ACC112 (cell line): Measurements from ENCODE around the gene PRRT1B.

Source experiments
- H2AFZ ChIP-seq: fragments of 200-600 bp; sonication (generic); one replicate; pipeline ENCODE4 v1.6.0; 2017; ENCODE audit warnings: antibody characterized with exemption, low read length; ENCODE audit not compliant: unreplicated experiment
- H3K27ac ChIP-seq: fragments of 200-600 bp; sonication (generic); 2 replicates; pipeline ENCODE4 v1.5.1; 2014; ENCODE audit warnings: low read depth, mild to moderate bottlenecking, antibody characterized with exemption, low read length, moderate library complexity
- H3K27me3 ChIP-seq: fragments of 200-600 bp; sonication (generic); 2 replicates; pipeline ENCODE4 v1.6.1; 2014; ENCODE audit warnings: mild to moderate bottlenecking, antibody characterized with exemption, low read length, moderate library complexity, mixed read lengths; ENCODE audit not compliant: insufficient read depth
- H3K36me3 ChIP-seq: fragments of 200-600 bp; sonication (generic); 2 replicates; pipeline ENCODE4 v1.6.1; 2016; ENCODE audit warnings: mild to moderate bottlenecking, antibody characterized with exemption, low read length, moderate library complexity, mixed read lengths; ENCODE audit not compliant: insufficient read depth
- H3K4me1 ChIP-seq: fragments of 200-600 bp; sonication (generic); one replicate; pipeline ENCODE4 v1.6.1; 2016; ENCODE audit warnings: low read length, mixed read lengths; ENCODE audit not compliant: insufficient read depth, unreplicated experiment, control insufficient read depth
- H3K4me3 ChIP-seq: fragments of 200-600 bp; sonication (generic); 2 replicates; pipeline ENCODE4 v1.5.1; 2014; ENCODE audit warnings: mild to moderate bottlenecking, low read depth, low read length
- H3K79me2 ChIP-seq: fragments of 200-600 bp; sonication (generic); one replicate; pipeline ENCODE4 v1.6.0; 2016; ENCODE audit warnings: low read length; ENCODE audit not compliant: control insufficient read depth, unreplicated experiment, insufficient read depth

The PRRT1B gene

DNA sequence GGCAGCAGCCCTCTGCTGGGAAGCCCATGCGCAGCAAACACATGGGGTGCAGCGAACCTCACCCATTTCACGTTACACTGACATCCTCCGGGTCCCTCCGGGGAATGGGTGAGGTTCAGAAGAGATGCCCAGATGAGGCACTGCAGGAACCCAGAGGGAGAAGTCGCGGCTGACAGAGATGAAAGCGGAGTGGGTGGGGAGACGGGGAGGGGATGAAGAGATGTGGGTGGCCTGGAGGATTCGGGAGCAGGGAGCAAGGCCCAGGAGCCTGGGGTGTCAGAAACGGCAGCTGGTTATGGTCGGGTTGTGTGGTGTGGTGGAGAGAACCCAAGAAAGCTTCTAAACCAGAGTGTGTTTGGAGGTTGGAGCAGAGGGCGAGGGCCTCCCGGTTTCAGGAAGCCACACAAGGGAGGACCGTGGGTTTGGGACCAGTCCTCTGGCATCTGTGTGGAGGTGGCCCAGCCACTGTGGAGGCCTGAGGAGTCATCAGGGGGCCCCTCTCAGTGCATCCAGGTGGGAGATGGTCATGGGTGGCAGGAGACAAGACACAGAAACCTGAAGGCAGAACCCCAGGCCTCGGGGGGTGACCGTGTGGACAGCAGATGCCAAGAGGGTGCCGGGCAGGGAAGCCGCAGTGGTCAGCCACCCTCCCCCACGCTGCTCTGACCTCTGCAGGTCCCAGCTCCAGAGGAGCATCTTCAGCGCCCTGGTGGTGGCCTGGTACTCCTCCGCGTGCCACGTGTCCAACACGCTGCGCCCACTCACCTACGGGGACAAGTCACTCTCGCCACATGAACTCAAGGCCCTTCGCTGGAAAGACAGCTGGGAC, 22.9 kb upstream of the PRRT1B start:
- no peak overlapping the region for H3K27ac ChIP-seq
- H3K27me3 ChIP-seq = no peaks in the 10 kb centered on the region
- H3K36me3 ChIP-seq = peaks cover 11% of the 10 kb centered on the region; the same call in 1 of the 2 replicates
- no peaks in the 10 kb centered on the region for H3K79me2 ChIP-seq
- H3K4me1 ChIP-seq = no peaks in the 10 kb centered on the region
- no peak overlapping the region for H2AFZ ChIP-seq
- H3K4me3 ChIP-seq = no peak overlapping the region

DNA sequence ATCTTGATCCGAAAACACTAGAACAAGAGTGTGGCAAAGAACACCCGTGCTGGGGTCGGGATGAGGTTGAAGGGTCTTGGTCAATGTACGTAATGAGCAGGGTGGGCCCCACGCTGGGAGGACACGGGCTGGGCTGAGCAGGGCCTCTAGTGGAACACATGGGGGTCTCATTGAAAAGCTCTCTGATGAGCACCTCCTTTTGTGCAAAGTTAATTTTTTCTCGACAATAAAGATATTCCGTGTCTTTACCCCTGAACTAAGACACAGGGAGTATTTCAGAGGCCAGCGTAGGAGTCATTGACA, 22.3 kb upstream of the PRRT1B start:
- peaks cover 11% of the 10 kb centered on the region; the same call in 1 of the 2 replicates for H3K36me3 ChIP-seq
- H3K27me3 ChIP-seq = no peaks in the 10 kb centered on the region
- H3K4me1 ChIP-seq = no peaks in the 10 kb centered on the region
- no peak overlapping the region for H3K27ac ChIP-seq
- no peak overlapping the region for H3K4me3 ChIP-seq
- no peaks in the 10 kb centered on the region for H3K79me2 ChIP-seq
- no peak overlapping the region for H2AFZ ChIP-seq

DNA sequence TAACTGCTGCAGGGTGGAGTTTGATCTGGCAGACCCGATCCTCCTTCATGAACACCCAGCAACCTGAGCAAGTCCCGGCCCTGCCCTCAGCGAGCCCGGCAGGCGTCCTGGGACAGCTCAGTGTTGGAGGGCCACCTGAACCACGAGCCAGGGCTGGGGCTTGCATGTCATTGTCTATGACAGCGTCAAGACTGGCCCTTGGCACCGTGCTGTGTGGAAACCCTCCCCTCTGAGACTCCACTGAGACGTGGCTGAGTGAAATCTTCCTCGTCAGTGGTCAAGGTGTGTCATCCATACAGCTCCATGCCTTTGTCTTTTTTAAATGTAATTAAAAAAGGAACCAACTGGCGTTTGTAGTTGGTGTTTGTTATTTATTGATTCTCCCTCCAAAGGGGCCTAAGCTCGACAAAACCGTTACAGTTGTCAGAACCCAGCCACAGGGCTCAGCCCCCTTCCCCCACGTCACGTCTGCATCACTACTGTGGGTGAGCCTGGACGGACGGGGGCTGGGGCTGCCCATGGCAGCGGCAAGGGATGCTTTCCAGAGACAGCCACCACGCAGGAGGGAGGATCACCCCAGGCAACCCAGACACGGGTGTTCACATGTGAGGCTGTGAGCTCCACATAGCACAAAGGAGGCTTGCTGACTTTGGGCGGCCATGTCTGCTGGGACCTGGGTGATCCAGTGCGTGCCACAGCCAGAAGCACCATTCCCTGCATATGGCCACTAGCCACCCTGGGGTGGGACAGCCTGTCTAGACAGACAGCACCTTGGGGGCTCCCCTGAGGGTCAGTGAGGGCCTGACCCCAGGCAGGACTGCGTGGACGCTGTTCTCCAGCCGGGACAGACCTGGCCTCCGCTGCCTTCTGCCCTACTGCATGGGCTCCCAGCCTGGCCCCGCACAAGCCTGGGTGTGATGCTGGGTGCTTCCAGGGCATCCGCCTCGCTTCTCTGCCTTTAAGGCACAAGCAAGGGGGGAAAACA, 21.6 kb upstream of the PRRT1B start:
- no peak overlapping the region for H3K27ac ChIP-seq
- no peak overlapping the region for H3K4me3 ChIP-seq
- H2AFZ ChIP-seq = no peak overlapping the region
- H3K36me3 ChIP-seq = peaks cover 6% of the 10 kb centered on the region; the same call in 1 of the 2 replicates
- no peaks in the 10 kb centered on the region for H3K79me2 ChIP-seq
- H3K27me3 ChIP-seq = no peaks in the 10 kb centered on the region
- no peaks in the 10 kb centered on the region for H3K4me1 ChIP-seq

DNA sequence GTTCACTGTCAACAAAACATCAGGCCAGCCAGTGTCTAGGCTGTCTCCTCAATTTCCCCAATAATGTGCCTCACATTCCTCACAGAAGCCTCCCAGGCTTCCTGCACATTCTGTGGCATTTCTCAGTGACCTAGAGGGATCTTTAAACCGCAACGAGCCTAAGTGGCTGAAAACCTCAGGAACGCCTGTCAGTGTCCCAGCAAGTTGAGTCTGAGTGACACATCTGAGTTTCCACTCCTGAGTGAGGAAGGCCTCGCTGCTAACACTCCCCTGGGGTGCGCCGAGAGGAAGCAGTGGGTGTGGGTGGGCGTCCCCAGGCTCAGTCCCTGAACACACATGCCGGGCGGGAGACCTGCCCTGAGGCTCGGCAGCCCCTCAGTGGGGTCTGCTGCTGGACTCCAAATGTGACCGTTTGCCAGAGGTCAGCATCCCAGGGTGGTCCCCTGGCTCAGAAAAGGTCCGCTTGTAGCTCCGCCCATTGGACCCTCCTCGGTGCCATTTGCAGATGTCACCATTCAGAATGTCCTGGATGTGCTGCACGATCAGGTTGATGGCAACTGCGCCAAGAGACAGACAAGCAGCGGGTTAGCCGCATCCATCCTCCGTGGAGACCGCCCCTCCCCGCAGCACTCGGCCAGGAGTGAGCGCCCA, 20.5 kb upstream of the PRRT1B start:
- Histone ChIP-seq H3K4me3 (no peak overlapping the region), H3K27me3 (no peaks in the 10 kb centered on the region), H3K27ac (no peak overlapping the region), H2AFZ (no peak overlapping the region), H3K36me3 (peaks cover 5% of the 10 kb centered on the region; the same call in 1 of the 2 replicates), H3K4me1 (no peaks in the 10 kb centered on the region), H3K79me2 (peaks cover 1% of the 10 kb centered on the region)

DNA sequence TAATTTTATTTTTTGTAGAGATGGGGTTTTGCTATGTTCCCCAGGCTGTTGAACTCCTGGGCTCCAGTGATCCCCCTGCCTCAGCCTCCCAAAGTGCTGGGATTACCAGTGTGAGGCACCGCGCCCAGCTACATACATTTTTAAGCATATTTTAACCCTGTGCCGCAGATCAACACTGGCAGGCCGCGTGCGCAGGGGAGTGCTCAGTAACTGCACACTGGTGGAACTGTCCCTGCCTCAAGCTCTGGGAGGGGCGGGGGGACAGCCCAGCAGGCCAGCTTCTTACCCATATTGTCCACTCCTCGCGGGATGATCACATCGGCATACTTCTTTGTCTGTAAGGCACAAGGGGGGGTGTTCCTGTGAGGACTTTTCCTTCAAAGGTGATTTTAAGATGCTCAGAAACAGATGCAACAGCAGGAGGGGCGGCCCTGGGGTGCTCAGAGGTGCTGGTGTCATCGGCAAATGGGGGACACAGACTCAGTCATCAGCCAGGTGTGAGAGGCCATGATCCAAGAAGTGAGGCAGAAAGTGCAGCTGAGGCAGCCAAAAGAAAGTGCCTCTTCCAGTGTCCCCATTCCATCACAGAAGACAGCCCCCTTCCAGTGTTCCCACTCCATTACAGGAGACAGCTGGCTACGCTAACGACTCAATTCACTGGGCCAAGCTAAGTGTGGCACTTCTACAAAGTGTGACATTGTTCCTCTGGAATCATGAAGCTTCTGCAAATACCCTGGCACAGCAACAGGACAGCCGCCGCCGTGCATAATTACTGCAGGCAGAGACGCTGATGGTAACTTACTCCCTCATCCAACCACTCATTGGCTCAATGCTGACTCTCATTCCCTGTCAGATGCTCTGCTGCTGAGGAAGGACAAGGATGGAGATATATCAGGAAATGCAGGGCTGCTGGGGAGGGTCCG, 19.4 kb upstream of the PRRT1B start:
- H3K79me2 ChIP-seq = peaks cover 11% of the 10 kb centered on the region
- no peaks in the 10 kb centered on the region for H3K4me1 ChIP-seq
- H3K27ac ChIP-seq = no peak overlapping the region
- H2AFZ ChIP-seq = no peak overlapping the region
- no peak overlapping the region for H3K4me3 ChIP-seq
- peaks cover 5% of the 10 kb centered on the region; the same call in 1 of the 2 replicates for H3K36me3 ChIP-seq
- H3K27me3 ChIP-seq = no peaks in the 10 kb centered on the region

DNA sequence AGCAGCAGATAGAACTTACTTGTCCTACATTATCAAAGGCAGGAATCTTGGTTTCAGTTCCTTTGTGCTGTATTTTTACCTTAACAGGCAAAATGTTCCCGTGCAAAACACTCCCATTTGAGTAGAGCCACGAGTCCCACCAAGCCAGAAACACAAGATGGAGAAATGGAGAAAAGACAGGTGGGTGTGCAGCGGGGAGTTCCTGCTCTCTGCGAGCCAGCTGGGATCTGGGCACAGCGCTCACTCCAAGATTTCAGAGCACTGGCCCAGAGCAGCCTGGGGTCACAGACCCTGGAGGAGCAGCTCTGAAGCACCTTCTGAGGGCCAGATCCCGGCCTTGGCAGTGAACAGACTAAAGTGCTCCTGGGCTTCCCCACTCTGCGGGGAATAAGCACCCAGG, 17.1 kb upstream of the PRRT1B start:
- H3K27ac ChIP-seq = no peak overlapping the region
- no peaks in the 10 kb centered on the region for H3K27me3 ChIP-seq
- H3K4me3 ChIP-seq = no peak overlapping the region
- H2AFZ ChIP-seq = no peak overlapping the region
- H3K79me2 ChIP-seq = peaks cover 11% of the 10 kb centered on the region
- no peaks in the 10 kb centered on the region for H3K4me1 ChIP-seq
- H3K36me3 ChIP-seq = peaks cover 5% of the 10 kb centered on the region; the same call in 1 of the 2 replicates

DNA sequence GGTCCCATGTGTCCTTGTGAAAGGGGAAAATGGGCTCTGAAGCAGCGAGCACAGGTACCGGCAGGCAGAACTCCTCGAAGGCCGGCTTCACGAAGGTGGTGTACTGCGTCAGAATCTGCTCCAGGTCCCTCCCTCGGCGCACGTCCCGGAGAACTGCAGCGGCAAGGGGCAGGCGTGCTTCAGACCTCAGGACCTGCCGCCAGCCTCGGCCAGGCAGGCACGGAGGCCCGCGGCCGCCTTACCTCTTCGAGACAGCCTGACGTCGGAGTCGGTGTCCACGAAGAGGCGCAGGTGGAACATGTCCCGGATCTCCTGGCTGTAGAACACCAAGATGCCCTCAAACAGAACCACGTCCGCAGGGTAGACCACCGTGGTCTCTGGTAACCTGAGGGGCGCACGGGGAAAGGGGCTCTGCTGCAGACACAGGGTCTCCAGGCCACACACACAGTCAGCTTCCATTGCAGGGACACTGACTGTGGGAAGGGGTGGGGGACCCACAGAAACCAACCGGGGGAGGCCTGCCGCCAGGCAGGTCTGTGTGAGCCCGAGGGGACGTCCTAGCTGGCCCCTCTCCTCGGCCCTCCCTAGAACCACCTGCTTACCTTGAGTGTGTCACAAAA, 16.3 kb upstream of the PRRT1B start:
- H3K36me3 ChIP-seq = peaks cover 5% of the 10 kb centered on the region; the same call in 1 of the 2 replicates
- H3K4me3 ChIP-seq = no peak overlapping the region
- H2AFZ ChIP-seq = no peak overlapping the region

DNA sequence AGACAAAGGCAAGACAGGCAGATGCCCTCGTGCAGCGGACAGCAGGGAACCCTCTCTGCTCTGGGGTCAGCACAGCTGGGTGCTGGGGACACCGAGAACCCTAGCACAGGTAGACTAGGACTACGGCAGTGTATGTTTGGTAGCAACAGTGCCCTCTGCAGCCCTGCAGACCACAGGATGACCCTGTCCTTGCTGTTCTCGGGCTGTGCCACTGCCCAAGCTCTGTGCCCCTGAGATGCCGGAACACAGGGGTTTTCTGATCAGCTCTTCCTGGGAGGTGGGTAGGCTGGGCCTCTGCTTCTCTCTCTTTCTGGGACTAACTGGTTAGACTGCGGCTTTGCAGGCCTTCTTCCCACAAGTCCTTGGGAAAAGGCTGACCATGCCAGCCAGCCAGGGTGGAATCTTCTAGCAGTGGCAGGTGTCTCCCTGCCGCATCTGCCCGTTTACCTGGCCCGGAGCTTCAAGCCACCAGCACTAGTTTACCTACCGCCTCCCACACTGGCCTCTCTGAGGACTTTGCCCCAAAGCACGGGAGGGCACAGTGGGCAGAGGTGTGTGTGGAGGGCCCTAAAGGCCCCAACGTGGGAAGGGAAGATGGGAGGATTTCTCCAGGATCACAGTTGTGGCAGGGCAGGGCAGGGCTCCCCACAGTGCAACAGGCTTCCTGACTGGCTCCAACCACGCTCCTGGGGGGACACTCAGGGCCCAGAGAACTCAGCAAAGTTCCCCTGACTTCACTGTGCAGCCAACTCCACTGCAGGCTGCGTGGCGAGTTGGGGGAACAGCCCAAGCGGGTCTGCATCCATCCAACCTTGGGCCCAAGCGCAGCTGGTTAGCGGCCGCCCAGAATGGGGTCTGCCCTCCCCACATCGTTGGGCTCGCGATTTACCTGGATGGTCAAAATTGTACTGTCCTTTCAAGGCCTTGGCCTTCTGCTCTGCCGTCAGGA, 15.5 kb upstream of the PRRT1B start:
- Histone ChIP-seq H3K36me3 (peaks cover under 1% of the 10 kb centered on the region; the same call in 1 of the 2 replicates), H3K79me2 (peaks cover 11% of the 10 kb centered on the region), H2AFZ (no peak overlapping the region), H3K27ac (no peak overlapping the region), H3K4me1 (no peaks in the 10 kb centered on the region), H3K4me3 (peak overlapping the region; percentile 99), H3K27me3 (no peaks in the 10 kb centered on the region)

More for the DNA sequence above, 16.3 kb upstream of the PRRT1B start:
- Histone ChIP-seq H3K4me1 (no peaks in the 10 kb centered on the region), H3K79me2 (peaks cover 11% of the 10 kb centered on the region), H3K27ac (no peak overlapping the region), H3K27me3 (no peaks in the 10 kb centered on the region)

DNA sequence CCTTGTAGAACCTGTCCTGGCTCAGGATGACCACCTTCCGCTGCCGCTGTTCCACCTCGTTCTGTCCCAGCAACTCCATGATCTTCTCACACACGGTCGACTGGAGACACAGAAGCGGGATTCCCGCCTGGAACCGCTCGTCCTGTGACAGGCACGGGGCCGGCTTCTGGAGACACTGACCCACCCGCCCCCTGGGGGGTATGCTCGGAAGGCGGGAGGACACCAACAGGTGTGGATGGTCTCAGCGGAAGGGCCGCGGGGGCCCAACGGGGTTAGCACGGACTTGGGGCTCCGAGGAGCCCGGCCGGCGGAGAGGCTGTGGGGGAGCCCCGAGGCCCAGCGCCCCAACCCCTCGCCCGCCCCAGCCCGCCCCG, 14.8 kb upstream of the PRRT1B start:
- H3K79me2 ChIP-seq = peaks cover 11% of the 10 kb centered on the region
- peak overlapping the region; percentile 99 for H3K4me3 ChIP-seq
- H3K36me3 ChIP-seq = no peaks in the 10 kb centered on the region; the same call in 1 of the 2 replicates
- H3K27me3 ChIP-seq = no peaks in the 10 kb centered on the region
- peak overlapping the region; percentile 91 for H2AFZ ChIP-seq
- no peak overlapping the region for H3K27ac ChIP-seq
- H3K4me1 ChIP-seq = no peaks in the 10 kb centered on the region
